Astrocyte (in vitro differentiated cells and primary cell): ENCODE data around the gene EXOC4.

Experiments
- CTCF ChIP-seq: IDR thresholded peaks from 2 replicates; pipeline ENCODE4 v1.5.1; 2011; ENCODE audit warnings: low read depth, mild to moderate bottlenecking, inconsistent platforms, low read length, moderate library complexity; ENCODE audit not compliant: insufficient read depth
- EZH2 ChIP-seq: IDR thresholded peaks from 2 replicates; pipeline ENCODE4 v1.6.1; 2012; ENCODE audit warnings: mild to moderate bottlenecking, low read length, inconsistent platforms; ENCODE audit not compliant: insufficient read depth

- TF ChIP-seq CTCF (no peak), EZH2 (no peak)
These were observed 831.0 kb downstream of the EXOC4 start for GRCh38 chr7:134083766-134084487.
